ENCODE results near the gene PIK3R6.

DNA sequence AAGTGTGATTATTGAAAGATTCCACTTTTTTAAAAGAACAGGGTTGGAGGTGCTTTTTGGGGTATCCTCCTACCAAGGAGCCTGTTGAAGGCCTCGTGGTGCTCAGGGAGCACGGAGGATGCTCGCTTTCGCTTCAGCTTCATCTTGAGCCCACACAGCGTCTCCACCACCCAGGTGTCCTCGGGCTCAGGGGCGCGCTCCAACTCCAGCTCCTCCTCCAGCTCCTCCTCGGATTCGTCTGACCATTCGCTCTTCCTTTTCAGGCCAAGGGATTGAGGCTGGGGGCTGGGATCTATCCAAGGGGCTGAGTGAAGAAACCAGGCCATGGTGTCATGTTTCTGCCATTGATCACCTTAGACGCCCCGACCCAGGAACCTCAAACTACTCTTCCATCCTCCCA is 110.3 kb downstream of the PIK3R6 start:
- no peak for TF ChIP-seq POLR2A (IDR thresholded peaks at IDR 0.05)
- TF ChIP-seq CTCF (IDR thresholded peaks at IDR 0.05), result no peak

Measured in testis (tissue), 2 donors.